T-helper 2 cell treated with Interferon-gamma antibody and Interleukin-4, amounts not matched to agents 5 μg/mL and 100 μg/mL, for 36 hours (primary cell): ENCODE data around the gene LYZL2.
A peak's percentile ranks its signal among the peaks of the same experiment; 100 is the strongest.
"Not testable (repeated sequence)": the region's sequence is repeated elsewhere in the genome, so short reads cannot be mapped to it uniquely, and the experiment has no call there.

Experiments used
- DNase-seq: peaks from one replicate; pipeline ENCODE4 v3.0.0; 2021; ENCODE audit warnings: low spot score
- H3K27ac Mint-ChIP-seq: one replicate; pipeline ENCODE4 v1.8.0; 2021; ENCODE audit warnings: mild to moderate bottlenecking, mixed read lengths
- H3K27me3 Mint-ChIP-seq: one replicate; pipeline ENCODE4 v1.8.0; 2021; ENCODE audit warnings: low read depth, mixed read lengths
- H3K36me3 Mint-ChIP-seq: one replicate; pipeline ENCODE4 v1.8.0; 2021; ENCODE audit warnings: low read depth, mixed read lengths
- H3K4me1 Mint-ChIP-seq: one replicate; pipeline ENCODE4 v1.8.0; 2021; ENCODE audit warnings: low read depth, mixed read lengths
- H3K4me3 Mint-ChIP-seq: one replicate; pipeline ENCODE4 v1.8.0; 2022; ENCODE audit warnings: mild to moderate bottlenecking, moderate library complexity, mixed read lengths
- H3K9me3 Mint-ChIP-seq: one replicate; pipeline ENCODE4 v1.8.0; 2021; ENCODE audit warnings: mixed read lengths

The LYZL2 gene

GRCh38 chr10:30651470-30652397 lies 22.2 kb upstream of the LYZL2 start:
- H3K36me3 Mint-ChIP-seq, H3K4me3 Mint-ChIP-seq, H3K27ac Mint-ChIP-seq, H3K9me3 Mint-ChIP-seq: not testable (repeated sequence)
- Mint-ChIP-seq H3K4me1 (peaks cover 12% of the 10 kb centered on the region), H3K27me3 (peaks cover 22% of the 10 kb centered on the region)
- DNase-seq = peak; percentile 64

DNA sequence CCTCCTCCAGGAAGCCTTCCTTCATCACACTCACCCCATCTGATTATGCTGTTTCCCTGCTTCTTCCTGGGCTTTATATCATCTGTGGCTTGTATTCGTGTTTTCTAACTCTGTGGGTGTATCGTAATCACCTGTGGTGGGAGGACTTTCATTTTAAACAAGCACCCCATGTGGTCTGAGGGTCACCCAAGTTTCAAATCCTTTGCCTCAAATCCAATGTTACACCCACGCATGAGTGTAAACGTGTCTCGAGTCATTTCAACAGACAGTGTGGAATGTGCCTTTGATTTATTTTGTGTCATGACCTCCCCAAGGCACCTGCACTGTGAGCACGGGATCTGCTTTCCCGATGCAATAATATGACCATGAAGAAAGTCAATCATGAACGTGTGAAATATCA lies 17.5 kb upstream of the LYZL2 start:
- peaks cover 20% of the 10 kb centered on the region for H3K4me1 Mint-ChIP-seq

GRCh38 chr10:30645340-30645827 lies 15.8 kb upstream of the LYZL2 start:
- Mint-ChIP-seq H3K27me3 (peaks cover 15% of the 10 kb centered on the region), H3K27ac (no peak overlapping the region), H3K36me3 (no peaks in the 10 kb centered on the region), H3K4me1 (peaks cover 20% of the 10 kb centered on the region), H3K9me3 (no peaks in the 10 kb centered on the region), H3K4me3 (peak overlapping the region; percentile 5)
- DNase-seq = peak; percentile 30

More for the DNA sequence above, 17.5 kb upstream of the LYZL2 start:
- Mint-ChIP-seq H3K36me3 (no peaks in the 10 kb centered on the region), H3K9me3 (no peaks in the 10 kb centered on the region), H3K27me3 (peaks cover 15% of the 10 kb centered on the region), H3K4me3 (no peak overlapping the region), H3K27ac (no peak overlapping the region)
- DNase-seq = peak; percentile 69

GRCh38 chr10:30644408-30644861 lies 14.9 kb upstream of the LYZL2 start:
- DNase-seq, H3K4me3 Mint-ChIP-seq, H3K36me3 Mint-ChIP-seq, H3K9me3 Mint-ChIP-seq, H3K27ac Mint-ChIP-seq: not testable (repeated sequence)
- peaks cover 20% of the 10 kb centered on the region for H3K4me1 Mint-ChIP-seq
- H3K27me3 Mint-ChIP-seq = peaks cover 15% of the 10 kb centered on the region

DNA sequence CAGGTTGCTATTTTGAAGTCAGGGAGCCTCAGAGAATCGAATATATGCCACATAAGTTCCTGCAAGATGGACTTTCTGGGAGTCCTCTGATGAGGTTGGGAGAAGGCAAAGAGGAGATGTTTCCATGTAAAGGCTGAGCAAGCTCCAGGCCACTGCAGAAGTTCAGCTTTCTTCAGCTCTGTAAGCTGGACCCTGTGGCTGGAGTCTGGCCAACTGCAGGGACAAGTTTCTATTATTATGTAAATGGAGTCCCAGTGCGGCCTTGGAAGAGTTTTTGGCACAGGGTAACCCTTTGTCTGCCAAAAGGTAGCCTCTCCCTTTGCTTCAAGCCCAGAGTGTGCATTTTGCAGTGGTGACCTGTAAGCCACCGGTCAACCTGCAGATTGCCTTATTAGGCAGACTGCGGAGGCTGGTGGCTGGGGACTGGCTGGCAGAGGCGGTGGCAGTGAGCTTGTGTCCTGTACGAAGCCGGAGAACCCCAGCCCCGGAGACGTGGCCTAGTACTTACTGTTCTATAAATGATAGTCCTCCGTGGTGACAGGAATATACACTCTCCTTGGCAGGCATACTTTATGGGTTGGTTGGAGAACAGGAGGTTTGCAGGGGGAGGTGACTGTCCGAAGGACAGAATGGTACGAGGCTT lies 14.1 kb upstream of the LYZL2 start:
- peaks cover 15% of the 10 kb centered on the region for H3K27me3 Mint-ChIP-seq
- DNase-seq, H3K27ac Mint-ChIP-seq, H3K36me3 Mint-ChIP-seq, H3K9me3 Mint-ChIP-seq, H3K4me3 Mint-ChIP-seq: not testable (repeated sequence)
- H3K4me1 Mint-ChIP-seq = peaks cover 20% of the 10 kb centered on the region

GRCh38 chr10:30642856-30643255 lies 13.3 kb upstream of the LYZL2 start:
- not testable (repeated sequence) for H3K36me3 Mint-ChIP-seq, H3K27ac Mint-ChIP-seq, H3K4me3 Mint-ChIP-seq, H3K9me3 Mint-ChIP-seq, DNase-seq
- peaks cover 17% of the 10 kb centered on the region for H3K4me1 Mint-ChIP-seq
- H3K27me3 Mint-ChIP-seq = peaks cover 15% of the 10 kb centered on the region

GRCh38 chr10:30639946-30640786 lies 10.6 kb upstream of the LYZL2 start:
- H3K27ac Mint-ChIP-seq = no peak overlapping the region

GRCh38 chr10:30637881-30638467 lies 8.4 kb upstream of the LYZL2 start:
- Mint-ChIP-seq H3K27me3 (peaks cover 23% of the 10 kb centered on the region), H3K4me1 (no peaks in the 10 kb centered on the region), H3K36me3 (no peaks in the 10 kb centered on the region), H3K4me3 (no peak overlapping the region), H3K27ac (no peak overlapping the region), H3K9me3 (no peaks in the 10 kb centered on the region)
- peak; percentile 51 for DNase-seq

More at GRCh38 chr10:30639946-30640786, 10.6 kb upstream of the LYZL2 start:
- peaks cover 3% of the 10 kb centered on the region for H3K4me1 Mint-ChIP-seq
- H3K36me3 Mint-ChIP-seq = no peaks in the 10 kb centered on the region
- peak; percentile 19 for DNase-seq
- H3K9me3 Mint-ChIP-seq = no peaks in the 10 kb centered on the region
- H3K27me3 Mint-ChIP-seq = peaks cover 20% of the 10 kb centered on the region
- H3K4me3 Mint-ChIP-seq = no peak overlapping the region

DNA sequence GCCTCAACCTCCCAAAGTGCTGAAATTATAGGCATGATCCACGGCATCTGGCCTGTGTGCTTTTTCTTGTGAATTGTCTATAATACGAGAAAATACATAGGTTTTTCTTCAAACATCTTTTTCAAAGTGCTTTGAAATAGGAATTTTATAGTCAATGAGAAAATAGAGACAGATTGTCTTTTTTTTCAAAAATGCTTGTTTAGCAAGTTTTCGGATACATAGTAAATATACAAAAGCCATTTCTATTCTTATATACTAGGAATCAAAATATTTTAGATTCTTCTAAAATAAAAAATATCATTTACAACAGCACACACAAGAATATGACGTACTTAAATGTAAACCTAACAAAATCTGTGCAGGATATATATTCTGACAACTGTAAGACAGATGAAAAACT lies 1.6 kb upstream of the LYZL2 start:
- Mint-ChIP-seq H3K27ac (no peak overlapping the region), H3K9me3 (no peaks in the 10 kb centered on the region), H3K4me1 (no peaks in the 10 kb centered on the region), H3K27me3 (peaks cover 36% of the 10 kb centered on the region), H3K36me3 (no peaks in the 10 kb centered on the region), H3K4me3 (no peak overlapping the region)
- DNase-seq = no peak

DNA sequence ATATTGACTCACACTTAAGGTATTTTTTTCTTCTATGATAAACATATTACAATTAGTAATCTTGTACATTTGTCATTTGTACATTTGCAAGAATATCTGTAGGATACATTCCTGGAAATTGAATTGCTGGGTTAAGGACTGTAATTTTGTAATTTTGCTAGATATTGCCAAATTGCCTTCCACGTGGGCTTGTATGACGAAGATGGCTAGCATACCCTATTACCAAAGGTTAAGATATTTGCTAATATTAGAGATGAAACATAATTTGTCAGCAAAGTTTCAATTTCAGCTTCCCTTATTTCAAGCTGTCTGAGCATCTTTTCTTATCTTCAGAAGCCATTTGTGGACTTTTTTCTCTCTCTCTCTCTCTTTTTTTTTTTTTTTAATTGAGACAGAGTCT lies 1.0 kb upstream of the LYZL2 start:
- no peak overlapping the region for H3K4me3 Mint-ChIP-seq
- no peak overlapping the region for H3K27ac Mint-ChIP-seq
- peaks cover 32% of the 10 kb centered on the region for H3K27me3 Mint-ChIP-seq
- no peaks in the 10 kb centered on the region for H3K36me3 Mint-ChIP-seq
- no peaks in the 10 kb centered on the region for H3K4me1 Mint-ChIP-seq
- no peaks in the 10 kb centered on the region for H3K9me3 Mint-ChIP-seq
- DNase-seq = no peak

DNA sequence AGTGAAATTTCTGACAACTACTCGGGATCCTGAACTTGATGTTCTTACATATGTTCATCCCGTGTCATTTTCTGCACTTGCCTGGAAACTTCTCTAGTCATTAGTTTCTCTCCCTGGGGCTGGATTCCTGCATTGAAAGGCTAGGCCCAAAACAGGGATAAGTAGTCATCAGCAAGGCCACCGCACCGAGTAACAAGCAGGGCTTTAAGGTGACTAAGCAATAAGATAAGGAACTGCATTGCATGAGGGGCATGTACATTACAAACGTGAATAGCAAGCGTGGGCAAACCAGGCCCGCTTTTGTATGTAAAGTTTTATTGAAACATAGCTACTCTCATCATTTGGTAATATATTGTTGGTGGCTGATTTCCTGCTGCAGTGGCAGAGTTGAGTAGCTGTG lies 977 bp downstream of the LYZL2 start:
- H3K27ac Mint-ChIP-seq, H3K4me3 Mint-ChIP-seq, H3K36me3 Mint-ChIP-seq, H3K9me3 Mint-ChIP-seq, H3K4me1 Mint-ChIP-seq, DNase-seq: not testable (repeated sequence)
- H3K27me3 Mint-ChIP-seq = peaks cover 25% of the 10 kb centered on the region

DNA sequence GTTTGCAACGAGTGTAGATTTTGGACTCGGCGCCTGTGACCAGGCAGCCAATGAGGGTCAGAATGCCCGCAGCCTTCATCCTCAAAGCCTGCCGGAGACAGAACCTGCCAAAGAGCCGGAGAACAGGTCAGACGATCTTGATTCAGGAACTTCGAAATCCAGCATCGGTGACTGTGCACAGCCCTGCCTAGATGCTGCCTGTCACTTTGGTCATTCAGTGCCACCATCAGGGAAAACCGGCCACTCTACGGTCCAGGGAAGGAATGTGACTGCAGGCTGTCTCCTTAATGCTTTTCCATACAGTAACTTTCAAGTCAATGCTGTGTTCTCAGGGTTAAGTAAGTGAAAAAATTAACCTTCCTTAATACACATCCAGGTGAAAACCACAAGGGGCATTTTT lies 2.7 kb downstream of the LYZL2 start:
- not testable (repeated sequence) for H3K27ac Mint-ChIP-seq, H3K36me3 Mint-ChIP-seq, H3K4me3 Mint-ChIP-seq, DNase-seq, H3K4me1 Mint-ChIP-seq, H3K9me3 Mint-ChIP-seq
- H3K27me3 Mint-ChIP-seq = peaks cover 14% of the 10 kb centered on the region

DNA sequence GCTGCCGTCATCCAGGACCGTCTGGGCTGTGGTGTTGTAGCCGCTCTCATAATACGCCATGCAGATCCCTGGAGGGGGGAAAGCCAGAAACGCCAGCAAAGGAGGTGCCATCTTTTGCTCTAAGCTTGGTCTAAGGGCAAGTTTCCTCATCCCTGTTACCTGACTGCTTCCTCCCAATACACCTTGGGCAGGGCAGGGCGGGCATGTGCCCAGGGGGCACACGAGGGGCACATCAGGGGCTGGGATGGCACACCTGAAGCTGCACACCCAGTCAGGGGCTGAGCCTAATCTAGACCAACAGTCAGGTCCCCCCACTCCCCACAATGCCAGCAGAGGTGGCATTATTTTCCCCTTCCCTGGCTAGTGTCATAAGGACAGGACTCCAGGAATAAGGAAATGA lies 3.4 kb downstream of the LYZL2 start:
- H3K4me1 Mint-ChIP-seq = not testable (repeated sequence)

More for the DNA sequence above, 3.4 kb downstream of the LYZL2 start:
- H3K27ac Mint-ChIP-seq, H3K9me3 Mint-ChIP-seq, H3K36me3 Mint-ChIP-seq, DNase-seq, H3K27me3 Mint-ChIP-seq, H3K4me3 Mint-ChIP-seq: not testable (repeated sequence)
